ENCODE results near the gene RELN.

The RELN gene

GRCh38 chr7:103949374-103949773, 40.1 kb downstream of the RELN start:
- Histone ChIP-seq H3K36me3 (no peaks in the 10 kb centered on the region), H4K20me1 (no peaks in the 10 kb centered on the region), H3K4me3 (no peak overlapping the region), H3K27ac (no peak overlapping the region), H3K27me3 (no peaks in the 10 kb centered on the region), H3K4me1 (no peaks in the 10 kb centered on the region), H3K9ac (no peak overlapping the region), H3K9me3 (no peaks in the 10 kb centered on the region), H3K4me2 (no peak overlapping the region)
- no peak for TF ChIP-seq Cebpa-rat (IDR thresholded peaks at IDR 0.05)

- H3K4me2 ChIP-seq, result no peak overlapping the region
- no peak for TF ChIP-seq Cebpa-rat (IDR thresholded peaks at IDR 0.05)
- no peaks in the 10 kb centered on the region for H3K9me3 ChIP-seq
These were observed 42.3 kb downstream of the RELN start for GRCh38 chr7:103947026-103947655.

GRCh38 chr7:103944230-103944900, 45.1 kb downstream of the RELN start:
- TF ChIP-seq Cebpa-rat (IDR thresholded peaks at IDR 0.05), result no peak
- Histone ChIP-seq H4K20me1 (no peaks in the 10 kb centered on the region), H3K36me3 (no peaks in the 10 kb centered on the region), H3K9ac (no peak overlapping the region), H3K4me3 (no peak overlapping the region), H3K4me1 (no peaks in the 10 kb centered on the region), H3K27ac (no peak overlapping the region), H3K27me3 (no peaks in the 10 kb centered on the region), H3K4me2 (no peak overlapping the region), H3K9me3 (no peaks in the 10 kb centered on the region)

More at GRCh38 chr7:103947026-103947655, 42.3 kb downstream of the RELN start:
- no peaks in the 10 kb centered on the region for H3K27me3 ChIP-seq
- H3K36me3 ChIP-seq, result no peaks in the 10 kb centered on the region
- no peak overlapping the region for H3K27ac ChIP-seq
- no peak overlapping the region for H3K4me3 ChIP-seq
- no peaks in the 10 kb centered on the region for H3K4me1 ChIP-seq
- no peak overlapping the region for H3K9ac ChIP-seq
- no peaks in the 10 kb centered on the region for H4K20me1 ChIP-seq

GRCh38 chr7:103941976-103942375, 47.5 kb downstream of the RELN start:
- H3K36me3 ChIP-seq, result no peaks in the 10 kb centered on the region
- TF ChIP-seq Cebpa-rat (IDR thresholded peaks at IDR 0.05), result no peak
- no peaks in the 10 kb centered on the region for H3K4me1 ChIP-seq
- no peaks in the 10 kb centered on the region for H3K9me3 ChIP-seq
- no peak overlapping the region for H3K4me3 ChIP-seq
- H4K20me1 ChIP-seq, result no peaks in the 10 kb centered on the region
- no peak overlapping the region for H3K4me2 ChIP-seq
- H3K27ac ChIP-seq, result no peak overlapping the region
- H3K9ac ChIP-seq, result no peak overlapping the region
- H3K27me3 ChIP-seq, result no peaks in the 10 kb centered on the region

- TF ChIP-seq Cebpa-rat (IDR thresholded peaks at IDR 0.05), result no peak
- no peaks in the 10 kb centered on the region for H3K4me1 ChIP-seq
- no peaks in the 10 kb centered on the region for H3K27me3 ChIP-seq
- no peaks in the 10 kb centered on the region for H4K20me1 ChIP-seq
- no peaks in the 10 kb centered on the region for H3K36me3 ChIP-seq
- no peak overlapping the region for H3K9ac ChIP-seq
- H3K4me3 ChIP-seq, result no peak overlapping the region
- H3K9me3 ChIP-seq, result no peaks in the 10 kb centered on the region
- H3K4me2 ChIP-seq, result no peak overlapping the region
- no peak overlapping the region for H3K27ac ChIP-seq
These were observed 48.8 kb downstream of the RELN start for GRCh38 chr7:103940382-103941268.

GRCh38 chr7:103937680-103938079, 51.8 kb downstream of the RELN start:
- Histone ChIP-seq H3K4me1 (no peaks in the 10 kb centered on the region), H3K4me3 (no peak overlapping the region), H4K20me1 (no peaks in the 10 kb centered on the region), H3K4me2 (no peak overlapping the region), H3K9ac (no peak overlapping the region), H3K9me3 (no peaks in the 10 kb centered on the region), H3K36me3 (no peaks in the 10 kb centered on the region), H3K27ac (no peak overlapping the region), H3K27me3 (no peaks in the 10 kb centered on the region)
- no peak for TF ChIP-seq Cebpa-rat (IDR thresholded peaks at IDR 0.05)

- Histone ChIP-seq H4K20me1 (no peaks in the 10 kb centered on the region), H3K27me3 (no peaks in the 10 kb centered on the region), H3K9ac (no peak overlapping the region), H3K4me3 (no peak overlapping the region), H3K4me2 (no peak overlapping the region), H3K9me3 (no peaks in the 10 kb centered on the region), H3K4me1 (0 out of 2 replicates have a peak, but pooled peaks cover 3% of the 10 kb centered on the region), H3K27ac (no peak overlapping the region), H3K36me3 (no peaks in the 10 kb centered on the region)
- no peak for TF ChIP-seq Cebpa-rat (IDR thresholded peaks at IDR 0.05)
These were observed 52.9 kb downstream of the RELN start for GRCh38 chr7:103936558-103936957.

GRCh38 chr7:103934508-103934907, 55.0 kb downstream of the RELN start:
- no peaks in the 10 kb centered on the region for H3K36me3 ChIP-seq
- no peak overlapping the region for H3K9ac ChIP-seq
- no peaks in the 10 kb centered on the region for H3K27me3 ChIP-seq
- H4K20me1 ChIP-seq, result no peaks in the 10 kb centered on the region
- H3K9me3 ChIP-seq, result no peaks in the 10 kb centered on the region
- H3K4me2 ChIP-seq, result no peak overlapping the region
- H3K4me3 ChIP-seq, result no peak overlapping the region
- no peak for TF ChIP-seq Cebpa-rat (IDR thresholded peaks at IDR 0.05)
- no peak overlapping the region for H3K27ac ChIP-seq
- 0 out of 2 replicates have a peak, but pooled peaks cover 5% of the 10 kb centered on the region for H3K4me1 ChIP-seq

GRCh38 chr7:103932389-103932788, 57.1 kb downstream of the RELN start:
- Histone ChIP-seq H3K27ac (no peak overlapping the region), H3K9ac (no peak overlapping the region)

GRCh38 chr7:103929901-103930311, 59.6 kb downstream of the RELN start:
- no peak for TF ChIP-seq Cebpa-rat (IDR thresholded peaks at IDR 0.05)
- no peaks in the 10 kb centered on the region for H3K36me3 ChIP-seq
- no peak overlapping the region for H3K4me3 ChIP-seq
- 0 out of 2 replicates have a peak, but pooled peaks cover 5% of the 10 kb centered on the region for H3K4me1 ChIP-seq
- no peaks in the 10 kb centered on the region for H3K9me3 ChIP-seq
- H3K27ac ChIP-seq, result no peak overlapping the region
- no peak overlapping the region for H3K4me2 ChIP-seq
- H3K9ac ChIP-seq, result no peak overlapping the region
- H3K27me3 ChIP-seq, result no peaks in the 10 kb centered on the region
- H4K20me1 ChIP-seq, result no peaks in the 10 kb centered on the region

More at GRCh38 chr7:103932389-103932788, 57.1 kb downstream of the RELN start:
- Histone ChIP-seq H3K9me3 (no peaks in the 10 kb centered on the region), H3K27me3 (no peaks in the 10 kb centered on the region), H4K20me1 (no peaks in the 10 kb centered on the region), H3K4me3 (no peak overlapping the region), H3K36me3 (no peaks in the 10 kb centered on the region), H3K4me1 (0 out of 2 replicates have a peak, but pooled peaks cover 5% of the 10 kb centered on the region), H3K4me2 (no peak overlapping the region)
- no peak for TF ChIP-seq Cebpa-rat (IDR thresholded peaks at IDR 0.05)

Measured in BLaER1 (cell line).